HCT116 (cell line): ENCODE data around the gene HMGB1. TPM values are rescaled to one million over a fixed set of nuclear protein-coding genes. Genes with fewer than 3 reads are reported as not detected.

Source experiments
- ATAC-seq: fragments of 200-7000 bp; cut with Tn5 transposase; 2 replicates; pipeline ENCODE4 v1.9.1; 2020; ENCODE audit warnings: mild to moderate bottlenecking, moderate library complexity
- BruUV-seq: library from RNA; stranded (reverse); fragments of 400-500 nt; replicated peaks from 2 replicates; lab custom pipeline; 2021; lab: Mats Ljungman, UMichigan
- CTCF ChIA-PET: fragments of 300-600 bp; sonication (Branson Sonifier 250); formaldehyde crosslinking; loops from one replicate; lab custom pipeline; 2021; ENCODE audit warnings: antibody characterized with exemption; lab: Charles Lee
- POLR2A ChIA-PET: fragments of 300-600, 350-600 bp; sonication (Branson Sonifier 250); formaldehyde crosslinking; loops from one replicate; lab custom pipeline; 2021; ENCODE audit warnings: antibody characterized with exemption; lab: Charles Lee
- RAD21 ChIA-PET, 2 experiments: fragments of 300-600 bp; sonication (Branson Sonifier 250); formaldehyde crosslinking; loops; one replicate each; lab custom pipeline; 2023; ENCODE audit warnings: low total read pairs in 2 of 2; ENCODE audit not compliant: uncharacterized antibody in 2 of 2, unreplicated experiment in 2 of 2, low non-redundant PET in 1 of 2; lab: Charles Lee
- DNase-seq: peaks from one replicate; pipeline ENCODE4 v3.0.0-alpha.2; 2010; ENCODE audit warnings: low read depth, low spot score
- H2AFZ ChIP-seq: fragments of 200-600 bp; shearing (Covaris generic), sonication (generic); 2 replicates; pipeline ENCODE4 v1.6.1; 2017; ENCODE audit warnings: low read depth, mixed run types, mixed read lengths, antibody characterized with exemption, low read length; ENCODE audit not compliant: poor library complexity, severe bottlenecking
- H3K27ac ChIP-seq: 2 replicates; pipeline ENCODE4 v1.5.1; 2012; ENCODE audit warnings: low read depth, low read length
- H3K27me3 ChIP-seq: fragments of 200-600 bp; sonication (generic); 2 replicates; pipeline ENCODE4 v1.6.1; 2016; ENCODE audit warnings: mixed run types, low read length, mixed read lengths; ENCODE audit not compliant: insufficient read depth
- H3K36me3 ChIP-seq, 2 experiments: fragments of 200-500 bp in 1 of 2; fragments of 200-600 bp in 1 of 2; sonication (Bioruptor generic) in 1 of 2; sonication (generic) in 1 of 2; 2 replicates each; pipeline versions ENCODE4 v1.5.1 to v1.6.1; 2014 to 2016; ENCODE audit warnings: low read length in 2 of 2, inconsistent platforms in 1 of 2, mixed read lengths in 1 of 2, mixed run types in 1 of 2; ENCODE audit not compliant: insufficient read depth in 2 of 2, control insufficient read depth in 1 of 2
- H3K4me1 ChIP-seq, 2 experiments: fragments of 200-600 bp in 1 of 2; sonication (generic) in 1 of 2; 2 replicates each; pipeline versions ENCODE4 v1.5.1 to v1.6.1; 2012 to 2017; ENCODE audit warnings: low read length in 2 of 2, inconsistent platforms in 1 of 2, mild to moderate bottlenecking in 1 of 2, mixed read lengths in 1 of 2, mixed run types in 1 of 2, moderate library complexity in 1 of 2; ENCODE audit not compliant: insufficient read depth in 2 of 2, control insufficient read depth in 1 of 2
- H3K4me2 ChIP-seq: fragments of 200-600 bp; sonication (generic); 2 replicates; pipeline ENCODE4 v1.6.1; 2017; ENCODE audit warnings: mixed run types, low read length, mixed read lengths
- H3K4me3 ChIP-seq, 2 experiments: fragments of 200-600 bp in 1 of 2; sonication (generic) in 1 of 2; replicated peaks in 1 of 2; 2 replicates each; pipeline ENCODE4 v1.5.1; 2011 to 2016; ENCODE audit warnings: low read length in 2 of 2, control low read depth in 1 of 2, low read depth in 1 of 2, mild to moderate bottlenecking in 1 of 2, mixed read lengths in 1 of 2, mixed run types in 1 of 2
- H3K79me2 ChIP-seq: fragments of 200-600 bp; sonication (generic); 2 replicates; pipeline ENCODE4 v1.6.1; 2017; ENCODE audit warnings: mild to moderate bottlenecking, mixed run types, low read length, moderate library complexity, mixed read lengths; ENCODE audit not compliant: insufficient read depth
- H3K9ac ChIP-seq: fragments of 200-600 bp; sonication (generic); 2 replicates; pipeline ENCODE4 v1.6.1; 2016; ENCODE audit warnings: low read length, mixed read lengths
- H3K9me2 ChIP-seq: fragments of 200-600 bp; sonication (generic), shearing (Covaris generic); 2 replicates; pipeline ENCODE4 v1.6.1; 2017; ENCODE audit warnings: mixed run types, mild to moderate bottlenecking, moderate library complexity; ENCODE audit not compliant: insufficient read depth
- H3K9me3 ChIP-seq, 2 experiments: fragments of 200-500 bp in 1 of 2; fragments of 200-600 bp in 1 of 2; sonication (Bioruptor generic) in 1 of 2; sonication (generic) in 1 of 2; 2 replicates each; pipeline ENCODE4 v1.6.1; 2014 to 2017; ENCODE audit warnings: low read length in 2 of 2, mixed read lengths in 2 of 2, inconsistent platforms in 1 of 2, low read depth in 1 of 2, mild to moderate bottlenecking in 1 of 2, mixed run types in 1 of 2, moderate library complexity in 1 of 2; ENCODE audit not compliant: control insufficient read depth in 1 of 2, insufficient read depth in 1 of 2
- H4K20me1 ChIP-seq: fragments of 200-600 bp; sonication (generic), shearing (Covaris generic); 2 replicates; pipeline ENCODE4 v1.6.1; 2017; ENCODE audit warnings: mixed run types, mild to moderate bottlenecking, moderate library complexity; ENCODE audit not compliant: insufficient read depth
- CBX3 ChIP-seq: IDR thresholded peaks from 2 replicates; pipeline ENCODE4 v1.6.1; 2012; ENCODE audit warnings: low read depth
- POLR2A ChIP-seq: IDR thresholded peaks from 2 replicates; pipeline ENCODE4 v1.7.0; 2011; ENCODE audit warnings: borderline replicate concordance; ENCODE audit not compliant: insufficient read depth, insufficient read length; ENCODE audit errors: extremely low read depth
- REST ChIP-seq: IDR thresholded peaks from 2 replicates; pipeline ENCODE4 v1.6.1; 2012; ENCODE audit warnings: low read depth
- ZBTB33 ChIP-seq: IDR thresholded peaks from 2 replicates; pipeline ENCODE4 v1.6.1; 2011; ENCODE audit warnings: mild to moderate bottlenecking, low read length, moderate library complexity; ENCODE audit not compliant: insufficient replicate concordance; ENCODE audit errors: extremely low read depth
- ZFX ChIP-seq: fragments of 450-650 bp; IDR thresholded peaks from 2 replicates; pipeline ENCODE4 v1.6.1; 2017
- intact Hi-C: fragments of 100-400 bp; cut with micrococcal nuclease; formaldehyde crosslinking; loops from 2 replicates; pipeline ENCODE4 v1.10.0; 2022
- total RNA-seq: library from RNA; stranded (reverse); gene quantifications from one replicate; pipeline ENCODE4 v1.2.1, GENCODE V29; 2021; ENCODE audit not compliant: unreplicated experiment

The HMGB1 gene
- total RNA-seq, 1 experiment from 2014 or later, result 678 TPM

- Histone ChIP-seq H3K4me2 (no peak overlapping the region), H3K36me3 (no peaks in the 10 kb centered on the region), H3K9ac (no peak overlapping the region), H3K27me3 (no peaks in the 10 kb centered on the region), H3K4me3 (no peak overlapping the region), H4K20me1 (no peaks in the 10 kb centered on the region), H2AFZ (no peak overlapping the region), H3K4me1 (no peaks in the 10 kb centered on the region), H3K9me2 (no peaks in the 10 kb centered on the region), H3K27ac (no peak overlapping the region), H3K9me3 (no peaks in the 10 kb centered on the region), H3K79me2 (no peaks in the 10 kb centered on the region)
- no peak for DNase-seq
- CTCF ChIA-PET, result no interaction called here
- no TSS peak for BruUV-seq
- intact Hi-C loops, result no loop called here
- no peak for ATAC-seq
- POLR2A ChIA-PET, result no interaction called here
- TF ChIP-seq POLR2A (no peak), REST (no peak), CBX3 (no peak)
- RAD21 ChIA-PET, result no interaction called here
Observed at GRCh38 chr13:30446126-30446500, 19.6 kb downstream of the HMGB1 start.

GRCh38 chr13:30443957-30444404 is 21.8 kb downstream of the HMGB1 start:
- Histone ChIP-seq H3K27ac (no peak overlapping the region), H3K4me2 (no peak overlapping the region), H3K27me3 (no peaks in the 10 kb centered on the region), H3K4me3 (no peak overlapping the region), H3K36me3 (no peaks in the 10 kb centered on the region), H3K4me1 (no peaks in the 10 kb centered on the region), H3K9ac (no peak overlapping the region), H3K9me3 (no peaks in the 10 kb centered on the region), H3K9me2 (no peaks in the 10 kb centered on the region), H4K20me1 (no peaks in the 10 kb centered on the region), H2AFZ (no peak overlapping the region), H3K79me2 (no peaks in the 10 kb centered on the region)
- BruUV-seq, result no TSS peak
- RAD21 ChIA-PET, result no interaction called here
- DNase-seq, result no peak
- intact Hi-C loops, result no loop called here
- no peak for ATAC-seq
- CTCF ChIA-PET, result no interaction called here
- POLR2A ChIA-PET, result no interaction called here
- TF ChIP-seq REST, result no peak
- no peak for TF ChIP-seq ZBTB33
- TF ChIP-seq ZFX, result no peak
